Dendritic cell treated with granulocyte-macrophage colony-stimulating factor and Interleukin-4, amounts not matched to agents 40 ng/mL and 50 ng/mL, for 4 days (primary cell): Measurements from ENCODE around the gene GREB1.

Experiments
- H3K27ac Mint-ChIP-seq: one replicate; pipeline ENCODE4 v1.8.0; 2022; ENCODE audit warnings: mild to moderate bottlenecking, mixed read lengths
- H3K27me3 Mint-ChIP-seq: one replicate; pipeline ENCODE4 v1.8.0; 2022; ENCODE audit warnings: mild to moderate bottlenecking, mixed read lengths
- H3K36me3 Mint-ChIP-seq: one replicate; pipeline ENCODE4 v1.8.0; 2022; ENCODE audit warnings: low read depth, mixed read lengths
- H3K4me1 Mint-ChIP-seq: one replicate; pipeline ENCODE4 v1.8.0; 2022; ENCODE audit warnings: low read depth, mixed read lengths
- H3K4me3 Mint-ChIP-seq: one replicate; pipeline ENCODE4 v1.8.0; 2022; ENCODE audit warnings: mild to moderate bottlenecking, moderate library complexity, mixed read lengths
- H3K9me3 Mint-ChIP-seq: one replicate; pipeline ENCODE4 v1.8.0; 2022; ENCODE audit warnings: mixed read lengths
- intact Hi-C: fragments of 100-400 bp; cut with micrococcal nuclease; formaldehyde crosslinking; loops from one replicate; pipeline ENCODE4 v1.15.0; 2022

The GREB1 gene

GRCh38 chr2:11617984-11618707 lies 84.3 kb downstream of the GREB1 start:
- intact Hi-C loops, result no loop called here
- Mint-ChIP-seq H3K27ac (no peak overlapping the region), H3K4me1 (no peaks in the 10 kb centered on the region), H3K4me3 (no peak overlapping the region), H3K36me3 (no peaks in the 10 kb centered on the region), H3K27me3 (peaks cover 1% of the 10 kb centered on the region), H3K9me3 (no peaks in the 10 kb centered on the region)

- intact Hi-C loops, result no loop called here
- H3K4me1 Mint-ChIP-seq, result no peaks in the 10 kb centered on the region
- H3K27ac Mint-ChIP-seq, result no peak overlapping the region
- H3K36me3 Mint-ChIP-seq, result no peaks in the 10 kb centered on the region
- peaks cover 1% of the 10 kb centered on the region for H3K27me3 Mint-ChIP-seq
- H3K4me3 Mint-ChIP-seq, result no peak overlapping the region
- H3K9me3 Mint-ChIP-seq, result no peaks in the 10 kb centered on the region
Measured at GRCh38 chr2:11618708-11619062, 84.8 kb downstream of the GREB1 start.

GRCh38 chr2:11621410-11621809 lies 87.6 kb downstream of the GREB1 start:
- H3K27ac Mint-ChIP-seq, result no peak overlapping the region
- H3K4me3 Mint-ChIP-seq, result no peak overlapping the region
- H3K36me3 Mint-ChIP-seq, result no peaks in the 10 kb centered on the region
- H3K9me3 Mint-ChIP-seq, result no peaks in the 10 kb centered on the region
- H3K27me3 Mint-ChIP-seq, result no peaks in the 10 kb centered on the region
- no peaks in the 10 kb centered on the region for H3K4me1 Mint-ChIP-seq
- intact Hi-C loops, result no loop called here

GRCh38 chr2:11622611-11623010 lies 88.8 kb downstream of the GREB1 start:
- Mint-ChIP-seq H3K27me3 (no peaks in the 10 kb centered on the region), H3K4me1 (no peaks in the 10 kb centered on the region), H3K36me3 (no peaks in the 10 kb centered on the region), H3K9me3 (no peaks in the 10 kb centered on the region), H3K4me3 (no peak overlapping the region), H3K27ac (no peak overlapping the region)
- intact Hi-C loops, result no loop called here

GRCh38 chr2:11624893-11625292 lies 91.0 kb downstream of the GREB1 start:
- H3K27me3 Mint-ChIP-seq, result peaks cover 1% of the 10 kb centered on the region
- no peaks in the 10 kb centered on the region for H3K36me3 Mint-ChIP-seq
- intact Hi-C loops, result no loop called here
- H3K4me3 Mint-ChIP-seq, result no peak overlapping the region
- no peak overlapping the region for H3K27ac Mint-ChIP-seq
- H3K9me3 Mint-ChIP-seq, result no peaks in the 10 kb centered on the region
- no peaks in the 10 kb centered on the region for H3K4me1 Mint-ChIP-seq

- Mint-ChIP-seq H3K27me3 (peaks cover 2% of the 10 kb centered on the region), H3K9me3 (no peaks in the 10 kb centered on the region), H3K27ac (no peak overlapping the region), H3K4me1 (no peaks in the 10 kb centered on the region), H3K36me3 (no peaks in the 10 kb centered on the region), H3K4me3 (no peak overlapping the region)
- intact Hi-C loops, result no loop called here
Measured at GRCh38 chr2:11625671-11626070, 91.8 kb downstream of the GREB1 start.

GRCh38 chr2:11628675-11629074 lies 94.8 kb downstream of the GREB1 start:
- no peak overlapping the region for H3K27ac Mint-ChIP-seq
- H3K4me1 Mint-ChIP-seq, result no peaks in the 10 kb centered on the region
- no peaks in the 10 kb centered on the region for H3K36me3 Mint-ChIP-seq
- no peak overlapping the region for H3K4me3 Mint-ChIP-seq
- H3K9me3 Mint-ChIP-seq, result no peaks in the 10 kb centered on the region
- H3K27me3 Mint-ChIP-seq, result peaks cover 3% of the 10 kb centered on the region
- intact Hi-C loops, result no loop called here

- Mint-ChIP-seq H3K27me3 (peaks cover 3% of the 10 kb centered on the region), H3K4me1 (no peaks in the 10 kb centered on the region), H3K4me3 (no peak overlapping the region), H3K36me3 (no peaks in the 10 kb centered on the region), H3K27ac (no peak overlapping the region), H3K9me3 (no peaks in the 10 kb centered on the region)
- intact Hi-C loops, result no loop called here
Measured at GRCh38 chr2:11629215-11629614, 95.4 kb downstream of the GREB1 start.

- H3K36me3 Mint-ChIP-seq, result no peaks in the 10 kb centered on the region
- H3K27me3 Mint-ChIP-seq, result peaks cover 3% of the 10 kb centered on the region
- intact Hi-C loops, result no loop called here
- no peak overlapping the region for H3K27ac Mint-ChIP-seq
- no peak overlapping the region for H3K4me3 Mint-ChIP-seq
- no peaks in the 10 kb centered on the region for H3K9me3 Mint-ChIP-seq
- H3K4me1 Mint-ChIP-seq, result no peaks in the 10 kb centered on the region
Measured at GRCh38 chr2:11629851-11630250, 96.0 kb downstream of the GREB1 start.

GRCh38 chr2:11630855-11631254 lies 97.0 kb downstream of the GREB1 start:
- Mint-ChIP-seq H3K27me3 (peaks cover 3% of the 10 kb centered on the region), H3K9me3 (no peaks in the 10 kb centered on the region), H3K4me1 (no peaks in the 10 kb centered on the region), H3K27ac (no peak overlapping the region), H3K36me3 (no peaks in the 10 kb centered on the region), H3K4me3 (no peak overlapping the region)
- intact Hi-C loops, result no loop called here

GRCh38 chr2:11631462-11631861 lies 97.6 kb downstream of the GREB1 start:
- Mint-ChIP-seq H3K27me3 (peaks cover 5% of the 10 kb centered on the region), H3K27ac (no peak overlapping the region), H3K4me1 (no peaks in the 10 kb centered on the region), H3K4me3 (no peak overlapping the region), H3K9me3 (no peaks in the 10 kb centered on the region), H3K36me3 (no peaks in the 10 kb centered on the region)
- intact Hi-C loops, result no loop called here

- Mint-ChIP-seq H3K27me3 (peaks cover 3% of the 10 kb centered on the region), H3K27ac (no peak overlapping the region), H3K9me3 (no peaks in the 10 kb centered on the region), H3K4me1 (no peaks in the 10 kb centered on the region), H3K36me3 (no peaks in the 10 kb centered on the region), H3K4me3 (no peak overlapping the region)
- intact Hi-C loops, result no loop called here
Measured at GRCh38 chr2:11633923-11634478, 100.2 kb downstream of the GREB1 start.

- H3K27ac Mint-ChIP-seq, result no peak overlapping the region
- intact Hi-C loops, result no loop called here
- H3K27me3 Mint-ChIP-seq, result peaks cover 7% of the 10 kb centered on the region
- H3K4me3 Mint-ChIP-seq, result no peak overlapping the region
- no peaks in the 10 kb centered on the region for H3K9me3 Mint-ChIP-seq
- no peaks in the 10 kb centered on the region for H3K4me1 Mint-ChIP-seq
- no peaks in the 10 kb centered on the region for H3K36me3 Mint-ChIP-seq
Measured at GRCh38 chr2:11634584-11634983, 100.7 kb downstream of the GREB1 start.

GRCh38 chr2:11635141-11635540 lies 101.3 kb downstream of the GREB1 start:
- Mint-ChIP-seq H3K36me3 (no peaks in the 10 kb centered on the region), H3K9me3 (no peaks in the 10 kb centered on the region), H3K27ac (no peak overlapping the region), H3K4me1 (no peaks in the 10 kb centered on the region), H3K4me3 (no peak overlapping the region), H3K27me3 (peaks cover 10% of the 10 kb centered on the region)
- intact Hi-C loops, result no loop called here
